Gastrocnemius medialis (tissue), 4 donors: Measurements from ENCODE around the gene DOCK11. TPM values are rescaled to one million over a fixed set of nuclear protein-coding genes. Genes with fewer than 3 reads are reported as not detected.

ENCODE experiments used
- ATAC-seq, 2 donors: fragments of 150-250 bp; one replicate each; pipeline ENCODE4 v1.9.1; 2016
- DNase-seq, 2 donors: peaks; one replicate each; pipeline ENCODE4 v3.0.0-alpha.2; 2019
- H3K27ac ChIP-seq, 4 donors: fragments of 200-600 bp; sonication (generic); 1 replicate in 1 of 4; 2 replicates in 3 of 4; pipeline ENCODE4 v1.5.1; 2016 to 2018; ENCODE audit warnings: mild to moderate bottlenecking in 2 of 4, moderate library complexity in 1 of 4
- H3K27me3 ChIP-seq, 3 donors: fragments of 200-600 bp; sonication (generic) in 2 of 3; 1 replicate in 1 of 3; 2 replicates in 2 of 3; pipeline versions ENCODE4 v1.5.1 to v1.6.0; 2016 to 2019; ENCODE audit warnings: mild to moderate bottlenecking in 1 of 3, moderate library complexity in 1 of 3
- H3K36me3 ChIP-seq, 2 donors: fragments of 200-600 bp; sonication (generic) in 1 of 2; one replicate each; pipeline ENCODE4 v1.5.1; 2017 to 2018
- H3K4me1 ChIP-seq, 2 donors: fragments of 200-600 bp; sonication (generic) in 1 of 2; one replicate each; pipeline ENCODE4 v1.5.1; 2016 to 2017; ENCODE audit warnings: mild to moderate bottlenecking in 2 of 2
- H3K4me3 ChIP-seq, 4 donors: fragments of 200-600 bp; sonication (generic) in 3 of 4; 1 replicate in 1 of 4; 2 replicates in 3 of 4; pipeline ENCODE4 v1.5.1; 2016 to 2019; ENCODE audit warnings: mild to moderate bottlenecking in 2 of 4
- H3K9me3 ChIP-seq, 3 donors: fragments of 200-600 bp; sonication (generic) in 2 of 3; 1 replicate in 1 of 3; 2 replicates in 2 of 3; pipeline ENCODE4 v1.5.1; 2016 to 2019
- POLR2A ChIP-seq, 2 donors: fragments of 450-650 bp; IDR thresholded peaks; one replicate each; pipeline ENCODE4 v1.6.1; 2017; ENCODE audit warnings: antibody characterized with exemption in 2 of 2, mild to moderate bottlenecking in 2 of 2, moderate library complexity in 2 of 2
- in situ Hi-C, 4 donors: fragments of 200-750 bp; cut with MboI; loops; one replicate each; pipeline versions ENCODE4 v1.15.0 to v1.8.0; 2017; ENCODE audit warnings: low sequenced_read_pairs in 4 of 4
- intact Hi-C: fragments of 100-400 bp; cut with DNase I; formaldehyde crosslinking; loops from one replicate; pipeline ENCODE4 v1.15.1; 2023; ENCODE audit warnings: low total_unique reads
- total RNA-seq, 4 donors: library from RNA; depleted of rRNA; stranded (reverse); fragments of >200 nt; gene quantifications; one replicate each; pipeline versions ENCODE4 v1.1.0 to v1.2.3, GENCODE V29; 2016
- TF ChIP-seq, protein P1 (sequence below), 5 experiments: fragments of 450-650 bp in 3 of 5; fragments of 200-600 bp in 2 of 5; sonication (generic) in 2 of 5; IDR thresholded peaks in 4 of 5; conservative IDR thresholded peaks in 1 of 5; 1 replicate in 4 of 5; 2 replicates in 1 of 5; pipeline ENCODE4 v1.5.1; 2016 to 2019; ENCODE audit warnings: antibody characterized with exemption in 5 of 5, mild to moderate bottlenecking in 3 of 5, moderate library complexity in 3 of 5

DOCK11 gene
- total RNA-seq, 4 donors from 2014 or later: 2.3 to 5.7 (median 3.2) TPM

DNA sequence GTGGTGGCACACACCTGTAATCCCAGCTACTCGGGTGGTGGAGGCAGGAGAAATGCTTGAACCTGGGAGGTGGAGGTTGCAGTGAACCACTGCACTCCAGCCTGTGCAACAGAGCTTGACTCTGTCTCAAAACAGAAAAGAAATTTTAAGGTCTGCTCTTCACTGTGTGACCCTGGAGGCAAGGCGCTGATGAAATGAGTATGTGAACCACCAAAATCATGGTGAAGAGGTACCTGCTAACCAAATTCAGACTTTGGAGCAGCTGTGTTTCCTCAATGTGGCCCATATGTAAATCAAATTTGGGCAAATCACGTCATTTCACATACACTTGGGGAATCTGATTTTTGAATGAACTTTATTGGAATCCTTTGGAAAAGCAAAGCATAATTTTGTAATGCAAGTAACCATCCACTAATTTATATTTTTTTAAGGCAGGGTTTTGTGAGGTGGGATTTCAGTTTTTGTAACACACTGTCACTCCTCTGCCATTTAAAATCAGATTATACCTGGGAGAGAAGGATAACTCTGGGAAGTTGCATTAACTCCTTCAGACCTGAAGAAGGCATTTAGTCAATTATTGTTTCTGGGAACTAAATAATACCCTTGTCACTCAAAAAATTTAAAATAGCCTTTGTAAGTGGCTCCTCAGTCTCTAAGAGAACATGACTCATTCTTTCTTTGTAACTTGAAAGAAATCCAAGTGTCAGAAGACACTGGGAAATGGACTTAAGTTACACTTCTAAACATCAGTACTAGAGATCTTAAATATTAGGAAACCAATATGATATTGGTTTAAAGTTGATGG, 24.0 kb downstream of the DOCK11 start:
- H3K36me3 ChIP-seq: no peaks in the 10 kb centered on the region
- H3K9me3 ChIP-seq: no peaks in the 10 kb centered on the region
- H3K27me3 ChIP-seq: no peaks in the 10 kb centered on the region
- intact Hi-C loops (no loop called here), in situ Hi-C loops (no loop called here)
- no peak for TF ChIP-seq POLR2A (IDR thresholded peaks at IDR 0.05)
- TF ChIP-seq, protein P1, sequence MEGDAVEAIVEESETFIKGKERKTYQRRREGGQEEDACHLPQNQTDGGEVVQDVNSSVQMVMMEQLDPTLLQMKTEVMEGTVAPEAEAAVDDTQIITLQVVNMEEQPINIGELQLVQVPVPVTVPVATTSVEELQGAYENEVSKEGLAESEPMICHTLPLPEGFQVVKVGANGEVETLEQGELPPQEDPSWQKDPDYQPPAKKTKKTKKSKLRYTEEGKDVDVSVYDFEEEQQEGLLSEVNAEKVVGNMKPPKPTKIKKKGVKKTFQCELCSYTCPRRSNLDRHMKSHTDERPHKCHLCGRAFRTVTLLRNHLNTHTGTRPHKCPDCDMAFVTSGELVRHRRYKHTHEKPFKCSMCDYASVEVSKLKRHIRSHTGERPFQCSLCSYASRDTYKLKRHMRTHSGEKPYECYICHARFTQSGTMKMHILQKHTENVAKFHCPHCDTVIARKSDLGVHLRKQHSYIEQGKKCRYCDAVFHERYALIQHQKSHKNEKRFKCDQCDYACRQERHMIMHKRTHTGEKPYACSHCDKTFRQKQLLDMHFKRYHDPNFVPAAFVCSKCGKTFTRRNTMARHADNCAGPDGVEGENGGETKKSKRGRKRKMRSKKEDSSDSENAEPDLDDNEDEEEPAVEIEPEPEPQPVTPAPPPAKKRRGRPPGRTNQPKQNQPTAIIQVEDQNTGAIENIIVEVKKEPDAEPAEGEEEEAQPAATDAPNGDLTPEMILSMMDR (IDR thresholded peaks at IDR 0.05 in 4 of 5, conservative IDR thresholded peaks at IDR 0.05 in 1 of 5): no peak
- H3K27ac ChIP-seq: peak overlapping the region in 3 of 4 donors; percentile 6 to 58 (median 54)
- H3K4me1 ChIP-seq: no peaks in the 10 kb centered on the region
- DNase-seq (no peak), ATAC-seq (no peak)
- no peak overlapping the region for H3K4me3 ChIP-seq

DNA sequence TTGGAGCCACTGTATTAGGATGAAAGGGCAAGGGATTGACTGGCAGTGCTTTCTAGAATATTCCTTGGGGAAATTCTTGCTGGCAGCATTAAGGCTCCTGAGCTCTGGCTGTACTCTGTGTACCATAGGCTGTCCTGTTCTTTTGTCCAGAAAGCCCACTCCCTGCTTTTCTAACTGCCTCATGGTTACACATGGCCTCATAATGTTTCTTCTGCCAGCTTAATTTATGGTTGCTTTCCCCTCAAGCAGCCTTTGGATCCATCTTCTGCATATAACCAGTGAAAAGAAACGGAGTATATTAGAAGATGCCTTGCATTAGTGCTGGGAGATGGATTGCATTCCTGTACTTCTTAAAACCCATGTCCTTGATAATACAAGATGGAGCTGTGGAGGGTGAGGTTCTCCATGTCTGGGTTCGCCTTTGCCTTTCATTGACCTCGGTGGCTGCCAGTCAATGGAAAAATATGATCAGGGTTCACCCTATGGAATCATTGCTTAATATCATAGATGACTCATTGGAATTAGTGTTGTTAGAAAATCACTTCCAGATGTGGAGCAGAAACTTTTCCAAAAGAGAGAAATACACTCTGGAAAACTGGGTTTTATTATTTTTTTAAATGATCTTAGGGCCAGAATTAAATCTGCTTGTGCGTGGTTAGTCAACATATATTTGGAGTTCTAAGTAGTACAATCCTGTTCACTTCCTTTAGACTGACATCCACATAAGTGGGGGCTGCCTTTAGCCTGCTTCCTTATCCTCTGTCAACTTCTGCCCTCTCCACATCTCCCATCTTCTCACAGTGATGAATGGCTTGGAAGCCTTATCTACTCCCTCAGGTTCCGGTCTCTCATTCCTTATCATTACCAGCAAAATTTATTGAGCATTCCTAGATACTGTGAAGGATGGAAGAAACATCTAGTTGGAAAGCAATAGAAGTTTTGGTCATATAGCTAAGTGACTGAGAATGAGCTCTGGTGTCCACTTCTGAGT, 24.9 kb downstream of the DOCK11 start:
- Histone ChIP-seq H3K4me1 (no peaks in the 10 kb centered on the region), H3K36me3 (no peaks in the 10 kb centered on the region), H3K4me3 (no peak overlapping the region), H3K27me3 (no peaks in the 10 kb centered on the region), H3K27ac (peak overlapping the region; percentile 6 to 58 (median 41)), H3K9me3 (no peaks in the 10 kb centered on the region)
- no peak for DNase-seq
- intact Hi-C loops (no loop called here), in situ Hi-C loops (no loop called here)
- TF ChIP-seq, protein P1 (IDR thresholded peaks at IDR 0.05 in 4 of 5, conservative IDR thresholded peaks at IDR 0.05 in 1 of 5): no peak
- TF ChIP-seq POLR2A (IDR thresholded peaks at IDR 0.05): no peak
- no peak for ATAC-seq

DNA sequence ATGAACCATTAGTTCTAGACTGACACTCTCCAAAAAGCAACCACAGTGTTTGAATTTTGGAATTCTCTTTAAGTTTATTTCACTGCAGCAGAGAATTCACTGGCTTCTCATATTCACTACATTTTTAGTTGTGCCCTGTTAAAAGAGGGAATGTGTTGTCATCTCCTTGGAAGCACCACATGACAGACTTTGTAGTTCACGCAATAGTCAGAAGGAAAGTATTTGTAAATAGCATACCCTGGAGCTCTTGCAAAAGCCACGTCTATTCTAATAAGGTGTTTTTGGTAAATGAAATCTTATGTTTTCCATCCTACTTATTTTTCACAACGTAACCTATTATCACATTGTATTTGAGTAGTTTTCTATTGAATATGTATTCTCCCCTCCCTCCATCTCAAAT, 25.8 kb downstream of the DOCK11 start:
- Histone ChIP-seq H3K4me1 (no peaks in the 10 kb centered on the region), H3K9me3 (no peaks in the 10 kb centered on the region), H3K27me3 (no peaks in the 10 kb centered on the region), H3K4me3 (no peak overlapping the region), H3K27ac (peak overlapping the region; percentile 6 to 54 (median 34)), H3K36me3 (no peaks in the 10 kb centered on the region)
- TF ChIP-seq POLR2A (IDR thresholded peaks at IDR 0.05): no peak
- peak in 1 of 2 donors; percentile 65 for ATAC-seq
- in situ Hi-C loops: no loop called here
- no peak for DNase-seq
- intact Hi-C loops: no loop called here

DNA sequence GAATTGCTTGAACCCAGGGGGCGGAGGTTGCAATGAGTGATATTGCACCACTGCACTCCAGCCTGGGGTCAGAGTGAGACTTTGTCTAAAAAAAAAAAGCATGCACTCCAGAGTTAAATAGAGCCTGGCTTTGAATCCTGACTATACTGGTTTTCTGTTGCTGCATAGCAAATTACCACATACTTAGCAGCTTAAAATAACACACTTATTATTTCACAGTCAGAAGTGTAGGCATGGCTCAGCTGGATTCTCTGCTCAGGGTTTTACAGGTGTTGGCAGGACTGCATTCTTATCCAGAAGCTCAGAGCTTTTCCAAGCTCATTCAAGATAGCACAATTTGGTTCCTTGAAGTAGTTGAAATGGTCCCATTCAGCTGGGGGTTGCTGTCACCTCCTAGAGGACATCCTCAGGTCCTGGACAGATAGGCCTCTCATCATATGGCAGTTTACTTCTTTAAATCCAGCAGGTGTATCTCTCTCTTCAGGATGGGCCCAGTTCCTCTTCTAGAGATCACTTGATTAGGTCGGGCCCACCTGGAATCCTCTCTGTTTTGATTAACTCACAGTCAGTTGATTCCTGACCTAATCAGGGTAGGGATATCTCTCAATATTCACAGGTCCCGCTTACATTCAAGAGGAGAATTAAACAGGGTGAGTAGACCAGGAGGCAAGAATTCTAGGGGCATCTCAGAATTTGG, 26.8 kb downstream of the DOCK11 start:
- no peaks in the 10 kb centered on the region for H3K27me3 ChIP-seq
- intact Hi-C loops (no loop called here), in situ Hi-C loops (no loop called here)
- DNase-seq (no peak), ATAC-seq (no peak)
- TF ChIP-seq, protein P1 (IDR thresholded peaks at IDR 0.05 in 4 of 5, conservative IDR thresholded peaks at IDR 0.05 in 1 of 5): no peak
- no peak for TF ChIP-seq POLR2A (IDR thresholded peaks at IDR 0.05)
- H3K4me1 ChIP-seq: no peaks in the 10 kb centered on the region
- H3K36me3 ChIP-seq: no peaks in the 10 kb centered on the region
- no peak overlapping the region for H3K4me3 ChIP-seq
- no peak overlapping the region for H3K27ac ChIP-seq
- H3K9me3 ChIP-seq: no peaks in the 10 kb centered on the region
